CD4-positive, alpha-beta memory T cell (primary cell): ENCODE results near the gene RFX3. TPM values are rescaled to one million over a fixed set of nuclear protein-coding genes. Genes with fewer than 3 reads are reported as not detected.
A peak's percentile ranks its signal among the peaks of the same experiment; 100 is the strongest.

Experiments used
- CTCF ChIA-PET: fragments of 350-600 bp; sonication (Branson Sonifier 250); formaldehyde crosslinking; loops from one replicate; lab custom pipeline; 2021; ENCODE audit warnings: inconsistent platforms; ENCODE audit not compliant: partially characterized antibody; lab: Charles Lee
- POLR2A ChIA-PET: fragments of 350-600 bp; sonication (Branson Sonifier 250); formaldehyde crosslinking; loops from one replicate; lab custom pipeline; 2021; ENCODE audit not compliant: partially characterized antibody; lab: Charles Lee
- DNase-seq, 5 donors: peaks; one replicate each; pipeline versions ENCODE4 v3.0.0 to v3.0.0-alpha.2; 2020 to 2022; ENCODE audit warnings: mixed read lengths in 1 of 5
- H3K27ac ChIP-seq: one replicate; pipeline ENCODE4 v1.7.0; 2013; ENCODE audit warnings: low read depth, low read length
- H3K27me3 ChIP-seq: 2 replicates; pipeline ENCODE4 v1.7.0; 2013; ENCODE audit warnings: mild to moderate bottlenecking, low read length, moderate library complexity; ENCODE audit not compliant: insufficient read depth
- H3K36me3 ChIP-seq: 2 replicates; pipeline ENCODE4 v1.7.0; 2013; ENCODE audit warnings: mild to moderate bottlenecking, low read length, moderate library complexity; ENCODE audit not compliant: insufficient read depth
- H3K4me1 ChIP-seq: 2 replicates; pipeline ENCODE4 v1.7.0; 2013; ENCODE audit warnings: mild to moderate bottlenecking, low read length, moderate library complexity; ENCODE audit not compliant: insufficient read depth
- H3K4me3 ChIP-seq, 2 donors: one replicate each; pipeline ENCODE4 v1.7.0; 2013; ENCODE audit warnings: low read length in 2 of 2, mild to moderate bottlenecking in 1 of 2
- H3K9me3 ChIP-seq, 2 donors: one replicate each; pipeline ENCODE4 v1.7.0; 2013; ENCODE audit warnings: low read length in 2 of 2, control low read depth in 1 of 2; ENCODE audit not compliant: control insufficient read depth in 1 of 2
- H3K27ac Mint-ChIP-seq, 7 donors: one replicate each; pipeline ENCODE4 v1.8.0; 2020 to 2021; ENCODE audit warnings: mixed read lengths in 7 of 7, mild to moderate bottlenecking in 6 of 7, inconsistent platforms in 3 of 7, moderate library complexity in 3 of 7
- H3K27me3 Mint-ChIP-seq, 2 donors: one replicate each; pipeline ENCODE4 v1.8.0; 2020 to 2021; ENCODE audit warnings: mixed read lengths in 2 of 2
- H3K36me3 Mint-ChIP-seq, 2 donors: one replicate each; pipeline ENCODE4 v1.8.0; 2020 to 2021; ENCODE audit warnings: mixed read lengths in 2 of 2, inconsistent platforms in 1 of 2, mild to moderate bottlenecking in 1 of 2
- H3K4me1 Mint-ChIP-seq, 4 donors: one replicate each; pipeline ENCODE4 v1.8.0; 2020 to 2021; ENCODE audit warnings: mixed read lengths in 4 of 4, mild to moderate bottlenecking in 1 of 4
- H3K4me3 Mint-ChIP-seq, 8 donors: one replicate each; pipeline ENCODE4 v1.8.0; 2020 to 2021; ENCODE audit warnings: mixed read lengths in 8 of 8, mild to moderate bottlenecking in 7 of 8, moderate library complexity in 6 of 8, inconsistent platforms in 3 of 8
- H3K9me3 Mint-ChIP-seq, 8 donors: one replicate each; pipeline ENCODE4 v1.8.0; 2020 to 2021; ENCODE audit warnings: mixed read lengths in 8 of 8, mild to moderate bottlenecking in 5 of 8, inconsistent platforms in 3 of 8, moderate library complexity in 1 of 8
- intact Hi-C: fragments of 100-400 bp; cut with micrococcal nuclease; formaldehyde crosslinking; loops from one replicate; pipeline ENCODE4 v1.15.1; 2023
- polyA plus RNA-seq, 2 donors: library from polyadenylated mRNA; unstranded; fragments of 300-500 nt; fragmentation: Illumina TruSeq; gene quantifications; one replicate each; pipeline ENCODE4 v1.2.3, GENCODE V29; 2021
- total RNA-seq, 2 experiments: library from RNA; stranded (reverse); gene quantifications; one replicate each; pipeline ENCODE4 v1.2.3, GENCODE V29; 2021

RFX3 gene
- total and polyA plus RNA-seq, 4 experiments from 2014 or later = 3.0 to 30.8 (median 16.5) TPM

DNA sequence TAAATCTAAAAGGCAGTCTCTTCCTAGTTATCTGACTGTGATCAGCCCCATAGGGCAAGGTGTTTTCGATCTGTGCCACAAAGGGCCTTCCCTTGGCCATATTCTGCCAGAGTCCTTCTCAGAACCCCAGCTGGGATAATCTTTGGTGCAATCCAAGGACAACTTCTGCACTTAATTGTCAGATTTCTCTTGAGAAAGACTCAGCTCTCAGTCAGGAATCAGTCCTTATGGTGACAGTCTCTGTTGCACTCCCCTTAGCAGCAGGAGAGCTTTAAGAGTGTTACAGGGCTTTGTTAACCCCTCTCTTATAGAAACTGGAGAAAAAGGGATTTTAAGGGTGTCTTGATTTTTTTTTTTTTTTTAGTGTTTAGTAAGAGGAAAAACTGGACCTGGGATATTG, 15.4 kb upstream of the RFX3 start:
- no peak overlapping the region for H3K27ac Mint-ChIP-seq
- H3K4me3 Mint-ChIP-seq = no peak overlapping the region
- ChIA-PET POLR2A (interaction anchor here (3.2 kb wide), 1 partner anchor 14 kb away, joined by 18 read pairs; no protein-coding TSS in a partner anchor), CTCF (no interaction called here)
- Histone ChIP-seq H3K4me1 (no peaks in the 10 kb centered on the region), H3K27me3 (no peaks in the 10 kb centered on the region), H3K36me3 (no peaks in the 10 kb centered on the region), H3K4me3 (no peak overlapping the region), H3K9me3 (no peaks in the 10 kb centered on the region), H3K27ac (no peak overlapping the region)
- H3K36me3 Mint-ChIP-seq = peaks cover 2 to 17% of the 10 kb centered on the region in 2 donors
- no peaks in the 10 kb centered on the region for H3K27me3 Mint-ChIP-seq
- H3K9me3 Mint-ChIP-seq = peaks cover 0 to 3% (median 0%) of the 10 kb centered on the region in 8 donors
- no peak for DNase-seq
- intact Hi-C loops = no loop called here
- H3K4me1 Mint-ChIP-seq = peaks cover 3 to 11% (median 7%) of the 10 kb centered on the region in 4 donors

DNA sequence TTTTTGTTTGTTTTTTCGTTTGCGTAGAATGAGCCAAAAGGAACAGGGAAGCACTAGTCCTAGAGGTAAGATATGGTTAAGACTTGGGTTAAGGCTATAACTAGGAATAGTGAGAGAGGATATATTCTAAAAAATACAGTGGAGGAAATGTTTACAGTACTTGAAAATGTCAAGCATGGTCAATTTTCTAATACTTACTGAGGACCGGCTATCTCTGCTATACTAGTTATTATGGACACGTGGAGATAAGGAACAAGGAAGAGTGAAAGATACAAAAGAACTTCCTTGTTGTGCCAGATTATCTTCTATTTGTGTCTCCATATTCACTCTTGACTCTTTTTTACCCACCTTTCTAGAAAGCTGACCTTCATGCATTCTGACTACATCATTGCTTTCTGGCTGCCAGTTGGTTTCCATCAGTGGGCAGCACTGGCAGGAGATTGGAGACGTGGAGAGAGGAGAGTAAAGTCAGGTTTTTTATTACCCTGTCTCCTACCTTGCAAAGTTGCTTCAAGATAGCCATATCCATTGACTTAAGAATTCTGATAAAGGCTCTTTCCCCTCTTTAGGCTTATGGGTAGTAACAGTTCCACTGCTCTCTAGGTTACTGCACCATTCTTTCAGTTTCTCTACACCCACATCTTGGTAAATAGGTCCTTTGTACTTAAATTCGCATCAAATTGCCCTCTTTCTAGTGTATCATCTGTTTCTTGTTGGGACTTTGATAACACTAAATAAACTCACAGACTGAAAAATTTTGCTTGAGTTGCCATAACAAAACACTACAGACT, 9.0 kb upstream of the RFX3 start:
- H3K4me1 ChIP-seq = peaks cover 9% of the 10 kb centered on the region
- H3K4me1 Mint-ChIP-seq = peaks cover 3 to 33% (median 11%) of the 10 kb centered on the region in 4 donors
- H3K4me3 ChIP-seq = no peak overlapping the region
- H3K4me3 Mint-ChIP-seq = no peak overlapping the region
- POLR2A ChIA-PET = interaction anchor here (1.8 kb wide), 1 partner anchor 8 kb away, joined by 10 read pairs; the partner anchor contains the start of gene RFX3
- H3K9me3 ChIP-seq = no peaks in the 10 kb centered on the region
- CTCF ChIA-PET = no interaction called here
- no peaks in the 10 kb centered on the region for H3K27me3 Mint-ChIP-seq
- H3K36me3 Mint-ChIP-seq = peaks cover under 1 to 10% of the 10 kb centered on the region in 2 donors
- no peaks in the 10 kb centered on the region for H3K27me3 ChIP-seq
- intact Hi-C loops = no loop called here
- H3K27ac Mint-ChIP-seq = peak overlapping the region in 1 of 7 donors; percentile 75
- no peaks in the 10 kb centered on the region for H3K36me3 ChIP-seq
- DNase-seq = no peak
- peaks cover 0 to 3% (median 0%) of the 10 kb centered on the region in 8 donors for H3K9me3 Mint-ChIP-seq
- no peak overlapping the region for H3K27ac ChIP-seq

DNA sequence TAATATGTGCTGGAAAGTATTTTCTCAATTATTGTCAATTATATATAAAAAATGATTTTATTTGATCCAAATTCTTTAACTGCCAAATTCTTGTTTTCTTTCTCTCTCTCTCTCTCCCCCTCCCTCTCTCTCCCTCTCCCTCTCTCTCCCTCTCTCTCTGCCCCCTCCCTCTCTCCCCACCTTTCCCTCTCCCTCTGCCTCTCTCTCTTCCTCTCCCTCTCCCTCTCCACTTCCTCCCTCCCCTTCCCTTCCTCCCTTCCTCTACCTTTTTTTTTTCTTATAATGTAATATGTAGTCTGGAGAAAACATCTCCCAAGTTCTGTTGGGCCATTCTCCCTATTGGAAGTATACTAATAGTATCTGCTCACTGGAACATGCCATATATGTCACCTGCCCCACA, 6.4 kb upstream of the RFX3 start:
- H3K27ac Mint-ChIP-seq = peak overlapping the region in 1 of 7 donors; percentile 46
- POLR2A ChIA-PET = no interaction called here
- no peaks in the 10 kb centered on the region for H3K27me3 ChIP-seq

DNA sequence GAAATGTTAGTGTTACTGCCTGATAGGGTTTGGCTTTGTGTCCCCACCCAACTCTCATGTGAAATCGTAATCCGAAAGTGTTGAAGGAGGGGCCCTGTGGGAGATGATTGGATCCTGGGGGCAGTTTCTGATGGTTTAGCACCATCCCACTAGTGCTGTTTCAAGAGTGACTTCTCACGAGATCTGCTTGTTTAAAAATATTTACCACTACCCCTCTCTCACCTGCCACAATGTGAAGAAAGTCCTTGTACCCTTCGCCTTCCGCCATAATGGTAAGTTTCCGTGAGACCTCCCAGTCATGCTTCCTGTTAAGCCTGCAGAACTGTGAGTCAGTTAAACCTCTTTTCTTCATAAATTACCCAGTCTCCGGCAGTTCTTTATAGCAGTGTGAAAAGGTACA, 2.6 kb upstream of the RFX3 start:
- ChIA-PET CTCF (interaction anchor here (0.5 to 2.6 kb wide), 4 partner anchors 50 to 1124 kb away, joined by 3 to 26 read pairs (median 4); no protein-coding TSS in a partner anchor), POLR2A (interaction anchor here (0.7 to 7.8 kb wide), 9 partner anchors 13 to 1512 kb away, joined by 3 to 249 read pairs (median 15); partner anchors contain the start of genes CDC37L1 and SMARCA2)
- Mint-ChIP-seq H3K4me3 (peak overlapping the region; percentile 85 to 97 (median 92)), H3K36me3 (peaks cover 8 to 31% of the 10 kb centered on the region in 2 donors), H3K4me1 (peaks cover 35 to 68% (median 49%) of the 10 kb centered on the region in 4 donors), H3K27ac (peak overlapping the region; percentile 95 to 100 (median 97)), H3K27me3 (peaks cover 1 to 7% of the 10 kb centered on the region in 2 donors), H3K9me3 (peaks cover 0 to 17% (median 0%) of the 10 kb centered on the region in 8 donors)
- peaks cover 46% of the 10 kb centered on the region for H3K4me1 ChIP-seq
- H3K9me3 ChIP-seq = no peaks in the 10 kb centered on the region
- intact Hi-C loops = loop anchor here (5.0 to 10.0 kb wide), 9 partner anchors 131 to 1924 kb away; partner anchors contain the start of genes AK3, CD274, CDC37L1 and JAK2
- H3K36me3 ChIP-seq = no peaks in the 10 kb centered on the region
- H3K27me3 ChIP-seq = no peaks in the 10 kb centered on the region
- DNase-seq = peak; percentile 48 to 83 (median 55)
- H3K4me3 ChIP-seq = peak overlapping the region; percentile 36 to 54
- H3K27ac ChIP-seq = peak overlapping the region; percentile 100

More for the DNA sequence above, 6.4 kb upstream of the RFX3 start:
- DNase-seq = no peak
- H3K27ac ChIP-seq = no peak overlapping the region
- peaks cover 36% of the 10 kb centered on the region for H3K4me1 ChIP-seq
- H3K4me1 Mint-ChIP-seq = peaks cover 25 to 60% (median 34%) of the 10 kb centered on the region in 4 donors
- H3K4me3 ChIP-seq = no peak overlapping the region
- no peaks in the 10 kb centered on the region for H3K36me3 ChIP-seq
- intact Hi-C loops = no loop called here
- H3K9me3 Mint-ChIP-seq = no peaks in the 10 kb centered on the region
- H3K27me3 Mint-ChIP-seq = no peaks in the 10 kb centered on the region
- H3K4me3 Mint-ChIP-seq = no peak overlapping the region
- H3K9me3 ChIP-seq = no peaks in the 10 kb centered on the region
- peaks cover 4 to 8% of the 10 kb centered on the region in 2 donors for H3K36me3 Mint-ChIP-seq
- CTCF ChIA-PET = no interaction called here

DNA sequence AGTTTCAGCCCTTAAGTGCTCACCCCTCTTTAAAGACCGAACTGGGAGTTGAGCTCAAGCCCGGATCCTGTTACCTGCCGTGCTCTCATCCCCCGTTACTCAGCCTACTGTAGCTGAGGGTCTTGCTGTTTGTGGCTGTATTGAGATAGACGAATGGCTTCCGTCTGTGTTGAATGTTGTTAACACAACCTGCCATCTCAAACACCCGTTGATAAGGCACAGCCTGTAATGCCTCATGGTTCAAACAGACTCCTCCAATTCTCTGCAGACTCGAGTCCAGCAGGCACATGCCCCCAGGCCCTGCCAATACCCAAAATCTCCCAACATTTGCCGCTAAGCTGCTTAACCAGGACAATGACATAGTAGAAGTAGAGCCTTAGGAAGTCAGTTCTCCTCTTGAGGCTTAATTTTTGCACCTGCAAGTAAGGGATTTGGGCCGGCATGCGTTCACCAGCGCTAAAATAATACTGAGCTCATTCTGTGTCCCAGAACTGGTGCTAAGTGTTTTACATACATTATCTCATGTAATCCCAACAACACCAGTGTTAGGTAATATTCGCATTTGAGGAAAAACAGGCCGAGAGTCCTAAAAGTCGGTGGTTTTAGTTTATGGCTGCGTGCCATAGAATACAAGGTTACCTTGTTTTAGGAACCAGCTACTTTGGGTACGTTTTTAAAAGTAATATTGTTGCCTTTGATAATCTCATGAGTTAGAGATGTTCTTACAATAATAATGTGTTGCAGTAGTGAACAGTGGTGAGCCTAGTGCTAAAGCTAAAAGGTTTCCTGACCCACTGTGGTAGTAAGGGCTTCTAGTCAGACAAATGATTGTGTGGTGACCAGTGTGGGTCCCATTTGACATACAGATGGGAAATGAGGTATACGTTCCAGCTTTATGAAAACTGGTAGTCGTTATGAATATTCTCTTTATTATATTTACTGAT, 1.5 kb upstream of the RFX3 start:
- intact Hi-C loops = loop anchor here (1.0 to 10.0 kb wide), 12 partner anchors 130 to 1925 kb away; partner anchors contain the start of genes AK3, CD274, CDC37L1 and JAK2
- Histone ChIP-seq H3K27ac (peak overlapping the region; percentile 100), H3K9me3 (no peaks in the 10 kb centered on the region), H3K36me3 (no peaks in the 10 kb centered on the region), H3K4me3 (peak overlapping the region; percentile 32 to 93), H3K4me1 (peaks cover 57% of the 10 kb centered on the region), H3K27me3 (no peaks in the 10 kb centered on the region)
- peaks cover 1 to 7% of the 10 kb centered on the region in 2 donors for H3K27me3 Mint-ChIP-seq
- H3K36me3 Mint-ChIP-seq = peaks cover 8 to 31% of the 10 kb centered on the region in 2 donors
- H3K27ac Mint-ChIP-seq = peak overlapping the region; percentile 95 to 100 (median 98)
- H3K9me3 Mint-ChIP-seq = peaks cover 0 to 17% (median 0%) of the 10 kb centered on the region in 8 donors
- ChIA-PET POLR2A (interaction anchor here (0.6 to 7.8 kb wide), 42 partner anchors 8 to 1923 kb away, joined by 3 to 249 read pairs (median 6); partner anchors contain the start of genes AK3, CD274, CDC37L1 and JAK2), CTCF (interaction anchor here (0.8 to 2.6 kb wide), 10 partner anchors 11 to 670 kb away, joined by 3 to 26 read pairs (median 4); no protein-coding TSS in a partner anchor)
- peaks cover 40 to 72% (median 52%) of the 10 kb centered on the region in 4 donors for H3K4me1 Mint-ChIP-seq
- peak in 3 of 5 donors; percentile 16 to 41 (median 20) for DNase-seq
- peak overlapping the region; percentile 89 to 97 (median 94) for H3K4me3 Mint-ChIP-seq
